Skeletal muscle tissue (tissue), 4 donors: ENCODE data around the gene UGCG. TPM values are rescaled to one million over a fixed set of nuclear protein-coding genes. Genes with fewer than 3 reads are reported as not detected.
A peak's percentile ranks its signal among the peaks of the same experiment; 100 is the strongest.
"Not testable (repeated sequence)": the region's sequence is repeated elsewhere in the genome, so short reads cannot be mapped to it uniquely, and the experiment has no call there.

Experiments used
- H3K27ac ChIP-seq: one replicate; pipeline ENCODE4 v1.7.0; 2013; ENCODE audit warnings: mild to moderate bottlenecking, low read depth, low read length, inconsistent platforms
- H3K27me3 ChIP-seq, 3 donors: one replicate each; pipeline ENCODE4 v1.7.0; 2013; ENCODE audit warnings: low read length in 3 of 3; ENCODE audit not compliant: control insufficient read depth in 3 of 3, insufficient read depth in 3 of 3
- H3K36me3 ChIP-seq, 3 donors: one replicate each; pipeline ENCODE4 v1.7.0; 2013; ENCODE audit warnings: low read length in 3 of 3; ENCODE audit not compliant: control insufficient read depth in 3 of 3, insufficient read depth in 3 of 3
- H3K4me1 ChIP-seq, 3 donors: one replicate each; pipeline ENCODE4 v1.7.0; 2013; ENCODE audit warnings: low read length in 3 of 3, mild to moderate bottlenecking in 3 of 3; ENCODE audit not compliant: control insufficient read depth in 3 of 3, insufficient read depth in 3 of 3
- H3K4me3 ChIP-seq, 3 donors: one replicate each; pipeline ENCODE4 v1.7.0; 2013; ENCODE audit warnings: low read length in 3 of 3
- H3K9ac ChIP-seq, 3 donors: one replicate each; pipeline ENCODE4 v1.7.0; 2013; ENCODE audit warnings: low read length in 3 of 3, mild to moderate bottlenecking in 3 of 3, moderate library complexity in 2 of 3, low read depth in 1 of 3
- H3K9me3 ChIP-seq, 3 donors: one replicate each; pipeline ENCODE4 v1.7.0; 2013; ENCODE audit warnings: low read length in 3 of 3; ENCODE audit not compliant: control insufficient read depth in 3 of 3
- total RNA-seq: library from RNA; depleted of rRNA; stranded (reverse); fragments of >200 nt; gene quantifications from one replicate; pipeline ENCODE4 v1.2.3, GENCODE V29; 2014
- donor health status: Osteomylitis.

The UGCG gene
- total RNA-seq, 1 donor from 2014 or later, result 42.3 TPM

DNA sequence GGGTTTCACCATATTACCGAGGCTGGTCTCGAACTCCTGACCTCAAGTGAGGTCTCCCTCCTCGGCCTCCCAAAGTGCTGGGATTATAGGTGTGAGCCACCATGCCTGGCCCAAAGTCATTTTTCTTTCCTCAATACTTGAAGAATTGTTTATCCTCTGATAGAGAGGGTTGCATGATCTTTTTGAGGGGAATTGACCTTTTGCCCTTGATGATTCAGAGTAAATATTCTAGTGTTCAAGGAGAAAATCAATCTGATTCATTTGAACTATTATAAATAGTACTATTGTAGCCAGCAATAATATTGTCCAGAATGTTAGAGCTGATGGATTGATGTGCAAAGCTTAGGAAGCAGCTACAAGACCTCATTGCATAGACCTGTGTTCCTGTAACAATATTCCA is 47.1 kb downstream of the UGCG start:
- Histone ChIP-seq H3K27me3 (no peaks in the 10 kb centered on the region), H3K4me3 (no peak overlapping the region), H3K36me3 (no peaks in the 10 kb centered on the region), H3K9me3 (no peaks in the 10 kb centered on the region), H3K4me1 (peaks cover 0 to 5% (median 0%) of the 10 kb centered on the region in 3 donors), H3K9ac (no peak overlapping the region), H3K27ac (no peak overlapping the region)

DNA sequence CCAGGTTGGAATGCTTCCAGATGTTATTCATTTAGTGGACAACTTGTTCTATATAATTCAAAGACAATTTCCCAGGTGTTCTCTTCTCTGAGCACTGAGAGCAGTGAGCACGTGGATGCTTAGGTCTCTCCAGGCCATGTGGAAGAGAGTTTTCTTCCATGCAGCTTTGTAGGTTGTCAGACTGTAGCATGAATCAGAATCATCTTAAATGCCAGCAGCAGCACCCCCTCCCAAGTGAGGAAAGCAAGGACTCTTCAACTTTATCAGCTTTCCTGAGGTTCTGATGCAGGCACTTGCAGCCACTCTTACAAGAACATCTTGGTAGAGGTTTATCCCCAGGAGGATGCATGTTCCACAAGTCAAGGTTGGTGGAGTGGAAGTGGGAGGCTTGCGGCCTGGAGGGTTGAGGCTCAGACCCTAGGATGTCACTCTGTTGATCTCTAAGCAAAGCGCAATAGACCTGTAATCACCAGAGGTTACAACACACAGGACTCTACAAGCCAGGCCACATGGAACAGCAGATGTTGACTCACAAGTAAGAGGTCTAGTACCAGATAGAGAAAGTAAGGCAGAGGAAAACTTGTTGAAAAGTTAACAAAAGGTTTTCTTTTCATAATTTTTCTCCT is 47.7 kb downstream of the UGCG start:
- H3K27me3 ChIP-seq, result no peaks in the 10 kb centered on the region
- H3K4me1 ChIP-seq, result peaks cover 0 to 5% (median 0%) of the 10 kb centered on the region in 3 donors
- H3K4me3 ChIP-seq, result no peak overlapping the region
- no peaks in the 10 kb centered on the region for H3K36me3 ChIP-seq
- H3K9ac ChIP-seq, result no peak overlapping the region
- no peak overlapping the region for H3K27ac ChIP-seq
- H3K9me3 ChIP-seq, result no peaks in the 10 kb centered on the region

- no peaks in the 10 kb centered on the region for H3K36me3 ChIP-seq
- no peaks in the 10 kb centered on the region for H3K9me3 ChIP-seq
- H3K27ac ChIP-seq, result no peak overlapping the region
- no peaks in the 10 kb centered on the region for H3K27me3 ChIP-seq
- no peak overlapping the region for H3K4me3 ChIP-seq
- no peak overlapping the region for H3K9ac ChIP-seq
- peaks cover 0 to 5% (median 0%) of the 10 kb centered on the region in 3 donors for H3K4me1 ChIP-seq
These were observed 48.6 kb downstream of the UGCG start for GRCh38 chr9:111945216-111945615.

DNA sequence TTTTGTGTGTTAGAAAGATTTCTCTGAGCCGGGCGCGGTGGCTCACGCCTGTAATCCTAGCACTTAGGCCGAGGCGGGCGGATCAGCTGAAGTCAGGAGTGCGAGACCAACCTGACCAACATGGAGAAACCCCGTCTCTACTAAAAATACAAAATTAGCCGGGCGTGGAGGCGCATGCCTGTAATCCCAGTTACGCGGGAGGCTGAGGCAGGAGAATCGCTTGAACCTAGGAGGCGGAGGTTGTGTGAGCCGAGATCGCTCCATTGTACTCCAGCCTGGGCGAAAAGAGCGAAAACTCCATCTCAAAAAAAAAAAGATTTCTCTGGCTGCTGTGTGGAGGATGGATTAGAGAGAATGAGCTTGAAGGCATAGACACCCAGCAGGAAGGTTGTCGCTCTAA is 51.5 kb downstream of the UGCG start:
- H3K9ac ChIP-seq, H3K36me3 ChIP-seq, H3K4me3 ChIP-seq, H3K9me3 ChIP-seq, H3K27me3 ChIP-seq, H3K4me1 ChIP-seq, H3K27ac ChIP-seq: not testable (repeated sequence)

DNA sequence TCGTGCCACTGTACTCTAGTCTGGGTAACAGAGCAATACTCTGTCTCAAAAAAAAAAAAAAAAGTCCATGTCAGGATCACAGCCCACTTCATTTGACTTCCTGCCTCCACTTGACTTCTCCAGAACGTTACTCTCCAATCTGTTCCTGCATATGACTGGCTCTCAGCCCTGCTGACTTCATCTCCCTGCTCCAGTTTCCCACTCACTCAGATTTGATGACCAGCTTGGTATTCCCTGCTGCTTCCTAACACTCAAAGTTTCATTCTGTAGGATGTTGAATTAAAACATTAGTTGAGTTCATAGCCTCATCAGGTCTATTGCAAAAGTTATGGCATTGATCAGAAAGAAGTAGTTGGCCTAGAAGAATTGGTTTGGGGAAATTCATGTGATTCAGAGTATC is 52.3 kb downstream of the UGCG start:
- Histone ChIP-seq H3K9ac (no peak overlapping the region), H3K4me3 (no peak overlapping the region), H3K27ac (no peak overlapping the region), H3K4me1 (peaks cover 0 to 5% (median 0%) of the 10 kb centered on the region in 3 donors), H3K27me3 (no peaks in the 10 kb centered on the region), H3K9me3 (no peaks in the 10 kb centered on the region), H3K36me3 (no peaks in the 10 kb centered on the region)

- Histone ChIP-seq H3K27ac (no peak overlapping the region), H3K36me3 (no peaks in the 10 kb centered on the region), H3K4me1 (peaks cover 0 to 4% (median 0%) of the 10 kb centered on the region in 3 donors), H3K9me3 (no peaks in the 10 kb centered on the region), H3K27me3 (no peaks in the 10 kb centered on the region), H3K9ac (no peak overlapping the region), H3K4me3 (no peak overlapping the region)
These were observed 53.3 kb downstream of the UGCG start for GRCh38 chr9:111949919-111950318.

DNA sequence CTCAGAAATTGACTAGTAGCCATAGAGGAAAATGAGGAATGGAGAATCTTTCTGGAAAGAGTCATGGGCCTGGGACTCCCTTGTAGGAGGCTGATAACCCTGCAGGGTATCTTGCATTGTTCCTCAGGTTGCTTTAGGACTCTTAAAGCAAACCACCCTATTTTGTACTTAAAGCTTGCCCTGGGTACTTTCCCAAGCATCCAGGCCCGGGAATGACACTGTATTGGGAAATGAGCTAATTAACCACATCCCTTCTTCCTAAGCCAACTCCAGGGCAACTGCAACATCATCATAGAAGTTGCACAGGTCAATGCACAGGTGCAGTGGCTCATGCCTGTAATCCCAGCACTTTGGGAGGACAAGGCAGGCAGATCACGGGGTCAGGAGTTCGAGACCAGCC is 55.9 kb downstream of the UGCG start:
- Histone ChIP-seq H3K9me3 (no peaks in the 10 kb centered on the region), H3K4me3 (no peak overlapping the region), H3K27ac (no peak overlapping the region), H3K9ac (no peak overlapping the region), H3K4me1 (no peaks in the 10 kb centered on the region), H3K36me3 (no peaks in the 10 kb centered on the region), H3K27me3 (no peaks in the 10 kb centered on the region)

GRCh38 chr9:111953444-111953843 is 56.8 kb downstream of the UGCG start:
- Histone ChIP-seq H3K9me3 (no peaks in the 10 kb centered on the region), H3K27ac (no peak overlapping the region), H3K4me1 (peaks cover 4 to 7% (median 4%) of the 10 kb centered on the region in 3 donors)

GRCh38 chr9:111955048-111955447 is 58.4 kb downstream of the UGCG start:
- Histone ChIP-seq H3K4me1 (peaks cover 4 to 19% (median 8%) of the 10 kb centered on the region in 3 donors), H3K4me3 (no peak overlapping the region), H3K9me3 (no peaks in the 10 kb centered on the region), H3K9ac (no peak overlapping the region), H3K36me3 (no peaks in the 10 kb centered on the region), H3K27ac (no peak overlapping the region), H3K27me3 (no peaks in the 10 kb centered on the region)

More at GRCh38 chr9:111953444-111953843, 56.8 kb downstream of the UGCG start:
- Histone ChIP-seq H3K9ac (no peak overlapping the region), H3K4me3 (no peak overlapping the region), H3K36me3 (no peaks in the 10 kb centered on the region), H3K27me3 (no peaks in the 10 kb centered on the region)

- peaks cover 8 to 24% (median 10%) of the 10 kb centered on the region in 3 donors for H3K4me1 ChIP-seq
- no peaks in the 10 kb centered on the region for H3K27me3 ChIP-seq
- no peaks in the 10 kb centered on the region for H3K36me3 ChIP-seq
- H3K9ac ChIP-seq, result no peak overlapping the region
- H3K4me3 ChIP-seq, result peak overlapping the region in 2 of 3 donors; percentile 6 to 32
- H3K9me3 ChIP-seq, result no peaks in the 10 kb centered on the region
- peak overlapping the region; percentile 36 for H3K27ac ChIP-seq
These were observed 61.4 kb downstream of the UGCG start for GRCh38 chr9:111957856-111958631.
